Panc1 (cell line): ENCODE data around the gene ANO2.

Experiments
- CTCF ChIP-seq: fragments of 450-650 bp; IDR thresholded peaks from 2 replicates; pipeline ENCODE4 v1.5.1; 2017; ENCODE audit warnings: mild to moderate bottlenecking
- POLR2AphosphoS5 ChIP-seq: IDR thresholded peaks from 2 replicates; pipeline ENCODE4 v1.6.1; 2012; ENCODE audit warnings: mild to moderate bottlenecking, low read depth, low read length, moderate library complexity
- REST ChIP-seq, 2 experiments: IDR thresholded peaks; 2 replicates each; pipeline ENCODE4 v1.6.1; 2011 to 2012; ENCODE audit warnings: low read depth in 2 of 2, control low read depth in 1 of 2, low read length in 1 of 2, mild to moderate bottlenecking in 1 of 2, moderate library complexity in 1 of 2; ENCODE audit not compliant: insufficient read depth in 1 of 2
- SIN3A ChIP-seq: IDR thresholded peaks from 2 replicates; pipeline ENCODE4 v1.6.1; 2012; ENCODE audit warnings: low read depth, mild to moderate bottlenecking, low read length, moderate library complexity, borderline replicate concordance; ENCODE audit not compliant: insufficient read depth
- TCF7L2 ChIP-seq: IDR thresholded peaks from 2 replicates; pipeline ENCODE4 v1.6.1; 2011; ENCODE audit warnings: mild to moderate bottlenecking, low read depth, low read length, inconsistent platforms

- TF ChIP-seq POLR2AphosphoS5 (no peak), CTCF (no peak), REST (IDR thresholded peaks at IDR 0.05; ENCODE audit: insufficient read depth in 1 of 2, low read depth in 2 of 2, low read length in 1 of 2) (no peak), SIN3A (no peak), TCF7L2 (no peak)
Observed at GRCh38 chr12:5593998-5594397, 351.1 kb downstream of the ANO2 start.
